ENCODE measurements around the gene EXD2.

The EXD2 gene, protein sequence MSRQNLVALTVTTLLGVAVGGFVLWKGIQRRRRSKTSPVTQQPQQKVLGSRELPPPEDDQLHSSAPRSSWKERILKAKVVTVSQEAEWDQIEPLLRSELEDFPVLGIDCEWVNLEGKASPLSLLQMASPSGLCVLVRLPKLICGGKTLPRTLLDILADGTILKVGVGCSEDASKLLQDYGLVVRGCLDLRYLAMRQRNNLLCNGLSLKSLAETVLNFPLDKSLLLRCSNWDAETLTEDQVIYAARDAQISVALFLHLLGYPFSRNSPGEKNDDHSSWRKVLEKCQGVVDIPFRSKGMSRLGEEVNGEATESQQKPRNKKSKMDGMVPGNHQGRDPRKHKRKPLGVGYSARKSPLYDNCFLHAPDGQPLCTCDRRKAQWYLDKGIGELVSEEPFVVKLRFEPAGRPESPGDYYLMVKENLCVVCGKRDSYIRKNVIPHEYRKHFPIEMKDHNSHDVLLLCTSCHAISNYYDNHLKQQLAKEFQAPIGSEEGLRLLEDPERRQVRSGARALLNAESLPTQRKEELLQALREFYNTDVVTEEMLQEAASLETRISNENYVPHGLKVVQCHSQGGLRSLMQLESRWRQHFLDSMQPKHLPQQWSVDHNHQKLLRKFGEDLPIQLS
- total RNA-seq = 8.3 to 10.8 (median 8.4) reads per million in 3 donors

- DNase-seq = peak; percentile 26 to 49 (median 36)
- peak within 1 kb of the TSS; percentile 54 for H3K27ac ChIP-seq (ENCODE audit: insufficient read depth, low read length, poor library complexity, severe bottlenecking)
- no peaks in the 10 kb centered on the region for H3K27me3 ChIP-seq (replicated peaks; ENCODE audit: control insufficient read depth, insufficient read depth, low read length, poor library complexity, severe bottlenecking)
- peak within 1 kb of the TSS; percentile 87 for H3K4me3 ChIP-seq (ENCODE audit: insufficient read depth, low read depth, low read length, poor library complexity, severe bottlenecking)
- H3K36me3 ChIP-seq (ENCODE audit: control insufficient read depth, insufficient read depth, low read length) = no peaks in the 10 kb centered on the region
- no peaks in the 10 kb centered on the region for H3K4me1 ChIP-seq (ENCODE audit: control insufficient read depth, insufficient read depth, low read length, poor library complexity, severe bottlenecking)
- no peaks in the 10 kb centered on the region for H3K9me3 ChIP-seq (ENCODE audit: control insufficient read depth, low read length)
Observed at GRCh38 chr14:69191340-69192111, at the start of gene EXD2. EXD2 (plus strand) TSS chr14:69191498; CDS start chr14:69209471, 17,973 bp downstream.

- Histone ChIP-seq H3K27ac (ENCODE audit: insufficient read depth, low read length, poor library complexity, severe bottlenecking) (no peak overlapping the region), H3K36me3 (ENCODE audit: control insufficient read depth, insufficient read depth, low read length) (no peaks in the 10 kb centered on the region), H3K27me3 (replicated peaks; ENCODE audit: control insufficient read depth, insufficient read depth, low read length, poor library complexity, severe bottlenecking) (no peaks in the 10 kb centered on the region), H3K9me3 (ENCODE audit: control insufficient read depth, low read length) (no peaks in the 10 kb centered on the region), H3K4me3 (ENCODE audit: insufficient read depth, low read depth, low read length, poor library complexity, severe bottlenecking) (no peak overlapping the region), H3K4me1 (ENCODE audit: control insufficient read depth, insufficient read depth, low read length, poor library complexity, severe bottlenecking) (no peaks in the 10 kb centered on the region)
- no peak for DNase-seq
Observed at GRCh38 chr14:69141550-69141949, 49.7 kb upstream of the EXD2 start.

DNA sequence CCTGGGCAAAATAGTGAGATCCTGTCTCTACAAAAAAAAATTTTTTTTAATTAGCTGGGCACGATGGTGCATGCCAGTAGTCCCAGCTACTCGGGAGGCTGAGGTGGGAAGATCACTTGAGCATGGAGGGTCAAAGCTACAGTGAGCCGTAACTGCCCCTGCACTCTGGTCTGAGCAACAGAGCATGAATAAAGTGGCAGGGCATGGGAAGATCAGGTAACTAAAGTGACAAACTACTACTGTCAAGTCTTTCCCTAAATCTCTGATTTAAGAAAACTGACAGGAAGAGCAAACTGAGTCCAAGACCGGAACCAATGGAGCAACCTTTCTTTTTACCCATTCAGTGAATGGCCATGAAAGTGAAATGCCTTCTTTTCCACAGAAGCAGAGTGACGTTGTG, 49.2 kb upstream of the EXD2 start:
- H3K27ac ChIP-seq (ENCODE audit: insufficient read depth, low read length, poor library complexity, severe bottlenecking) = no peak overlapping the region

DNA sequence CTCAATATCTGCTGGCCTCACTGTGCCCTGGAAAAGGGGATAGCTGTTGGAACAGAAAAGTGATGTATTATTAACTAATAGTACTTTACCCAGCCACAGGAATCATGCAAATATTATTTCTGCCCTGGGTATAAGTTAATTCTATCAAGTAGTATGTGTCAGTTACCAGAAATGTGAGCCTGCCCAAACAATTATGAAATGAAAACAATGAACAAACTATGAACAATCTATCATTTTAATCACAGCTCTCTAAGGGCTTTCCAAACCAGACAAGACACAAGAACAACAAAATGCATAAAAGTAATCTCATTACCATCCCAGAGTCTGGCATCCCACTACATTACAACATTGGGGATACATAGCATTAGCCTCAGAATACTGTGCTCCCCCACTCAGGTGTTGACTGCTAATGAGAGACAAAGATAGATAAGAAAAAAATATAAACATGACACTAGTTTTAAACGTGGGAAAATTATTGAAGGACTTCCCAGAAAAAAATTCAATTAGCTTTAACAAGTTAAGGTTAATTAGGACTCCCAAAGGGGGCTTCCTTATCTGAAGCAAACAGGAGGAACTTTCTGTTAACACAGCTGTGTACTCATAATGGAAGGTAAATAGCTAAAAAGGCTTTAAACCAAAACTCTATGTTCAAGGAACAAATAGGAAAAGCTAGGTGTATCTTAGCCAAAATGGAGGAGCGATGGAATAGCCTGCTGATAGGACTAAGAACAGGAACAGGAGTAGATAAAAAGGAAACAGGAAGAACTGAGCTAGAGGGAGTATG, 41.6 kb upstream of the EXD2 start:
- Histone ChIP-seq H3K27ac (ENCODE audit: insufficient read depth, low read length, poor library complexity, severe bottlenecking) (no peak overlapping the region), H3K36me3 (ENCODE audit: control insufficient read depth, insufficient read depth, low read length) (peaks cover 3% of the 10 kb centered on the region), H3K4me3 (ENCODE audit: insufficient read depth, low read depth, low read length, poor library complexity, severe bottlenecking) (no peak overlapping the region), H3K9me3 (ENCODE audit: control insufficient read depth, low read length) (no peaks in the 10 kb centered on the region), H3K27me3 (replicated peaks; ENCODE audit: control insufficient read depth, insufficient read depth, low read length, poor library complexity, severe bottlenecking) (no peaks in the 10 kb centered on the region), H3K4me1 (ENCODE audit: control insufficient read depth, insufficient read depth, low read length, poor library complexity, severe bottlenecking) (peaks cover 19% of the 10 kb centered on the region)
- DNase-seq = no peak

More for the DNA sequence above, 49.2 kb upstream of the EXD2 start:
- no peak for DNase-seq
- no peaks in the 10 kb centered on the region for H3K4me1 ChIP-seq (ENCODE audit: control insufficient read depth, insufficient read depth, low read length, poor library complexity, severe bottlenecking)
- no peaks in the 10 kb centered on the region for H3K9me3 ChIP-seq (ENCODE audit: control insufficient read depth, low read length)
- no peaks in the 10 kb centered on the region for H3K27me3 ChIP-seq (replicated peaks; ENCODE audit: control insufficient read depth, insufficient read depth, low read length, poor library complexity, severe bottlenecking)
- no peaks in the 10 kb centered on the region for H3K36me3 ChIP-seq (ENCODE audit: control insufficient read depth, insufficient read depth, low read length)
- H3K4me3 ChIP-seq (ENCODE audit: insufficient read depth, low read depth, low read length, poor library complexity, severe bottlenecking) = no peak overlapping the region

DNA sequence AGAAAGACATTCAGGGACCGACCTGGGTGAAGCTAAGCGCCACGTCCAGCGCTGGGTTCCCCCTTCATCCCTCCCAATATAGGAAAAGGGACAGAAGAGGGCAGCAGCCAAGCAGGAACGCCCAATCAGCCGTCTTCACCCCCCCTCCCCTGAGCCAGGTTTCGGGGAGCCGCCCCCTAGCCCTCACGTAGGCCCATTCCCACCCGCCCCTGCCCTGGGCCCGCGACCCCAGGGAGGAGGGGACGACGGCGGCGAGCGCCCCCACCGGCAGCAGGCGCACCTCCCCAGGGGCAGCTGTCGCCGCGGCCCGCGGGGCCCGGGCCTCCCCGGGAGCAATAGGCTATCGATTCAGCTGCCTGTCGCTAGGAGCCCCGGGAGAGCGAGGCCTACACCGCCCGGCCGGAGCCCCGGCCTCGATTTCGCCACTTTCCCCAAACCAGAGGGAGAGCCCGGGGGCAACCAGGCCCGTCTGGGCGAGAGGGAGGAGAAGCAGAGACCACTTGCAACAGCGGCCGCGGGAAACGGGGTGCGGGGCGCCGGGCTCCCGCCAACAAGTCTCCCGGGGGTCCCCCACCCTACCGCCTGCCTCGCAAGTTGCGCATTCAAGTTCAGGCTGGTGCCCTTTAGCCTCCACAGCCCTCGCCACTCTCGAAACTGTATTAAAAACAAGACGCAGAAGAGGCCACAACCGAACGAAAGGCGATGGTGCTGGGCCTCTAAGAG, 39.7 kb upstream of the EXD2 start:
- peaks cover 19% of the 10 kb centered on the region for H3K4me1 ChIP-seq (ENCODE audit: control insufficient read depth, insufficient read depth, low read length, poor library complexity, severe bottlenecking)
- H3K4me3 ChIP-seq (ENCODE audit: insufficient read depth, low read depth, low read length, poor library complexity, severe bottlenecking) = peak overlapping the region; percentile 98
- peak overlapping the region; percentile 79 for H3K27ac ChIP-seq (ENCODE audit: insufficient read depth, low read length, poor library complexity, severe bottlenecking)
- no peaks in the 10 kb centered on the region for H3K27me3 ChIP-seq (replicated peaks; ENCODE audit: control insufficient read depth, insufficient read depth, low read length, poor library complexity, severe bottlenecking)
- peak; percentile 64 to 72 (median 69) for DNase-seq
- no peaks in the 10 kb centered on the region for H3K9me3 ChIP-seq (ENCODE audit: control insufficient read depth, low read length)
- peaks cover 3% of the 10 kb centered on the region for H3K36me3 ChIP-seq (ENCODE audit: control insufficient read depth, insufficient read depth, low read length)

GRCh38 chr14:69152181-69152901, 39.0 kb upstream of the EXD2 start:
- H3K4me1 ChIP-seq (ENCODE audit: control insufficient read depth, insufficient read depth, low read length, poor library complexity, severe bottlenecking) = peaks cover 19% of the 10 kb centered on the region
- peak overlapping the region; percentile 79 for H3K27ac ChIP-seq (ENCODE audit: insufficient read depth, low read length, poor library complexity, severe bottlenecking)
- no peaks in the 10 kb centered on the region for H3K27me3 ChIP-seq (replicated peaks; ENCODE audit: control insufficient read depth, insufficient read depth, low read length, poor library complexity, severe bottlenecking)
- H3K9me3 ChIP-seq (ENCODE audit: control insufficient read depth, low read length) = no peaks in the 10 kb centered on the region
- DNase-seq = peak; percentile 25 to 44 (median 37)
- H3K36me3 ChIP-seq (ENCODE audit: control insufficient read depth, insufficient read depth, low read length) = peaks cover 3% of the 10 kb centered on the region
- peak overlapping the region; percentile 98 for H3K4me3 ChIP-seq (ENCODE audit: insufficient read depth, low read depth, low read length, poor library complexity, severe bottlenecking)

DNA sequence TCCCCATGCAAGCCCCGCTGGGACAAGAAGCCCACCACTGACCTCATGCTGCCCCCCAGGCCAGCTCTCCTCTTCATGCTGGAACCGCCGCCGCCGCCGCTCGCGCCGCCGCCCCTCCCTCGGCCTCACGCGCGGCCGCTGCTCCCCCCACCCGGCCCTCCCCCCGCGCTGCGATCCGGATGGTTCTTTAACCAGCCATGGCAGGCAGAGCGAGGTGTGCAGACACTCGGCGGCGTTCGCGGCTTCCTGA, 38.5 kb upstream of the EXD2 start, which contains the start of gene DCAF5:
Gene DCAF5 (minus strand): TSS at position 218 of the 250 bp plus-strand sequence. CDS start 141 bp downstream, at position 77.
- Histone ChIP-seq H3K27ac (ENCODE audit: insufficient read depth, low read length, poor library complexity, severe bottlenecking) (peak within 1 kb of the TSS; percentile 79), H3K4me1 (ENCODE audit: control insufficient read depth, insufficient read depth, low read length, poor library complexity, severe bottlenecking) (peaks cover 19% of the 10 kb centered on the region), H3K36me3 (ENCODE audit: control insufficient read depth, insufficient read depth, low read length) (peaks cover 3% of the 10 kb centered on the region), H3K27me3 (replicated peaks; ENCODE audit: control insufficient read depth, insufficient read depth, low read length, poor library complexity, severe bottlenecking) (no peaks in the 10 kb centered on the region), H3K4me3 (ENCODE audit: insufficient read depth, low read depth, low read length, poor library complexity, severe bottlenecking) (peak within 1 kb of the TSS; percentile 98), H3K9me3 (ENCODE audit: control insufficient read depth, low read length) (no peaks in the 10 kb centered on the region)
- peak; percentile 87 to 89 (median 87) for DNase-seq

- DNase-seq = no peak
- H3K27ac ChIP-seq (ENCODE audit: insufficient read depth, low read length, poor library complexity, severe bottlenecking) = peak overlapping the region; percentile 79
Observed at GRCh38 chr14:69153152-69153872, 38.0 kb upstream of the EXD2 start.

More at GRCh38 chr14:69153152-69153872, 38.0 kb upstream of the EXD2 start:
- Histone ChIP-seq H3K27me3 (replicated peaks; ENCODE audit: control insufficient read depth, insufficient read depth, low read length, poor library complexity, severe bottlenecking) (no peaks in the 10 kb centered on the region), H3K4me1 (ENCODE audit: control insufficient read depth, insufficient read depth, low read length, poor library complexity, severe bottlenecking) (peaks cover 19% of the 10 kb centered on the region), H3K9me3 (ENCODE audit: control insufficient read depth, low read length) (no peaks in the 10 kb centered on the region), H3K36me3 (ENCODE audit: control insufficient read depth, insufficient read depth, low read length) (peaks cover 3% of the 10 kb centered on the region), H3K4me3 (ENCODE audit: insufficient read depth, low read depth, low read length, poor library complexity, severe bottlenecking) (peak overlapping the region; percentile 98)
